GM12878 (cell line): Measurements from ENCODE around the gene GGNBP2. TPM values are rescaled to one million over a fixed set of nuclear protein-coding genes. Genes with fewer than 3 reads are reported as not detected.

Experiments used
- ATAC-seq: fragments of 200-7000 bp; cut with Tn5 transposase; 3 replicates; pipeline ENCODE4 v1.9.1; 2020; ENCODE audit warnings: mild to moderate bottlenecking, moderate library complexity
- BruUV-seq: library from RNA; stranded (reverse); fragments of 400-500 nt; replicated peaks from 2 replicates; lab custom pipeline; 2021; lab: Mats Ljungman, UMichigan
- CTCF ChIA-PET: fragments of 300-600 bp; sonication (Branson Sonifier 250); formaldehyde crosslinking; extraction: SDS; loops from one replicate; lab custom pipeline; 2021; ENCODE audit warnings: inconsistent platforms; lab: Yijun Ruan, JAX
- POLR2A ChIA-PET: fragments of 350-600 bp; formaldehyde crosslinking; extraction: SDS; loops from one replicate; lab custom pipeline; 2021; ENCODE audit warnings: inconsistent platforms; lab: Charles Lee
- RAD21 ChIA-PET: fragments of 300-600 bp; sonication (Branson Sonifier 250); formaldehyde crosslinking; loops from one replicate; lab custom pipeline; 2023; ENCODE audit warnings: antibody characterized with exemption; ENCODE audit not compliant: unreplicated experiment; lab: Charles Lee
- SMC1A ChIA-PET: fragments of 300-600 bp; sonication (Branson Sonifier 250); formaldehyde crosslinking; loops from one replicate; lab custom pipeline; 2023; ENCODE audit not compliant: unreplicated experiment, uncharacterized antibody; lab: Charles Lee
- DNase-seq: peaks from one replicate; pipeline ENCODE4 v3.0.0-alpha.2; 2011; ENCODE audit warnings: low read depth, low spot score
- FAIRE-seq: peaks from 3 replicates; lab custom pipeline; 2011; peaks lifted over from hg19 to GRCh38; lab: Jason Lieb, UNC
- H2AFZ ChIP-seq: 2 replicates; pipeline ENCODE4 v1.6.0; 2011; ENCODE audit warnings: low read depth, low read length, control low read depth; ENCODE audit not compliant: control insufficient read depth
- H3K27ac ChIP-seq: 2 replicates; pipeline ENCODE4 v1.5.1; 2011; ENCODE audit warnings: control low read depth; ENCODE audit not compliant: control insufficient read depth, insufficient read depth
- H3K27me3 ChIP-seq, 2 experiments: replicated peaks in 1 of 2; 2 replicates each; pipeline versions ENCODE4 v1.6.0 to v1.6.1; 2011; ENCODE audit warnings: low read length in 1 of 2; ENCODE audit not compliant: control insufficient read depth in 2 of 2, insufficient read depth in 2 of 2
- H3K36me3 ChIP-seq, 2 experiments: 2 replicates each; pipeline ENCODE4 v1.5.1; 2011; ENCODE audit warnings: low read length in 1 of 2; ENCODE audit not compliant: control insufficient read depth in 2 of 2, insufficient read depth in 2 of 2
- H3K4me1 ChIP-seq: 2 replicates; pipeline ENCODE4 v1.6.1; 2011; ENCODE audit warnings: mild to moderate bottlenecking, low read length, moderate library complexity, mixed read lengths; ENCODE audit not compliant: control insufficient read depth, insufficient read depth
- H3K4me2 ChIP-seq: 2 replicates; pipeline ENCODE4 v1.6.0; 2011; ENCODE audit warnings: control low read depth; ENCODE audit not compliant: control insufficient read depth, insufficient read depth
- H3K4me3 ChIP-seq: fragments of 200-600 bp; sonication (generic); 2 replicates; pipeline ENCODE4 v1.5.1; 2016
- H3K79me2 ChIP-seq: 2 replicates; pipeline ENCODE4 v1.6.0; 2011; ENCODE audit warnings: low read length; ENCODE audit not compliant: control insufficient read depth, insufficient read depth
- H3K9ac ChIP-seq: 2 replicates; pipeline ENCODE4 v1.8.0; 2011; ENCODE audit warnings: low read length, control low read depth, mixed read lengths; ENCODE audit not compliant: control insufficient read depth, insufficient read depth
- H3K9me3 ChIP-seq: replicated peaks from 3 replicates; pipeline ENCODE4 v1.5.1; 2011; ENCODE audit warnings: mild to moderate bottlenecking, low read length; ENCODE audit not compliant: control insufficient read depth, insufficient read depth
- H4K20me1 ChIP-seq: 2 replicates; pipeline ENCODE4 v1.6.0; 2011; ENCODE audit not compliant: control insufficient read depth, insufficient read depth
- ASH2L ChIP-seq: fragments of 300-600, 200-600 bp; sonication (generic); IDR thresholded peaks from 2 replicates; pipeline ENCODE4 v1.6.1; 2017; ENCODE audit warnings: low read depth, mild to moderate bottlenecking, borderline replicate concordance
- E4F1 ChIP-seq: fragments of 450-650 bp; IDR thresholded peaks from 2 replicates; pipeline ENCODE4 v1.6.1; 2018; ENCODE audit warnings: borderline replicate concordance, mild to moderate bottlenecking; ENCODE audit not compliant: partially characterized antibody
- EED ChIP-seq: sonication (generic); IDR thresholded peaks from 2 replicates; pipeline ENCODE4 v1.6.1; 2016; ENCODE audit warnings: antibody characterized with exemption, low read depth
- GATAD2B ChIP-seq: fragments of 450-650 bp; conservative IDR thresholded peaks from 2 replicates; pipeline ENCODE4 v1.6.1; 2017; ENCODE audit warnings: low read depth, mild to moderate bottlenecking, moderate library complexity
- RUNX3 ChIP-seq: IDR thresholded peaks from 2 replicates; pipeline ENCODE4 v1.6.1; 2012; ENCODE audit warnings: low read length, inconsistent platforms
- STAT3 ChIP-seq: IDR thresholded peaks from 2 replicates; pipeline ENCODE4 v1.6.1; 2011; ENCODE audit warnings: low read depth, low read length, improper control_type of control experiment
- USF1 ChIP-seq: IDR thresholded peaks from 2 replicates; pipeline ENCODE4 v1.6.1; 2011; ENCODE audit warnings: borderline replicate concordance, low read depth, mild to moderate bottlenecking, moderate library complexity, mixed read lengths, low read length; ENCODE audit not compliant: insufficient read depth; ENCODE audit errors: extremely low read length
- in situ Hi-C: fragments of 300-500 bp; cut with MboI; formaldehyde crosslinking; loops from 9 replicates; pipeline ENCODE4 v1.14.3; 2018; ENCODE audit warnings: mixed read lengths
- intact Hi-C: fragments of 100-400 bp; cut with micrococcal nuclease; formaldehyde crosslinking; loops from one replicate; pipeline ENCODE4 v1.14.2; 2022; ENCODE audit not compliant: unreplicated experiment
- polyA plus RNA-seq, 11 experiments: library from polyadenylated mRNA; depleted of rRNA in 4 of 11; unstranded in 6 of 11; stranded (reverse) in 5 of 11; fragments of >200 nt; fragmentation: Nextera tagmentation in 4 of 11; fragmentation: Illumina TruSeq in 1 of 11; extraction: Ambion mirVana in 4 of 11; extraction: Trizol in 1 of 11; gene quantifications; 1 replicate in 1 of 11; 2 replicates in 10 of 11; pipeline versions ENCODE4 v1.2.1 to v1.2.3, GENCODE V29; 2011 to 2016; ENCODE audit warnings: inconsistent platforms in 2 of 11, missing spikeins in 2 of 11, low read depth in 1 of 11
- total RNA-seq, 4 experiments: library from RNA; depleted of rRNA in 3 of 4; stranded (reverse); fragments of >200 nt in 3 of 4; fragmentation: Illumina TruSeq in 1 of 4; extraction: Trizol in 1 of 4; gene quantifications; 2 replicates each; pipeline versions ENCODE4 v1.2.1 to v1.2.3, GENCODE V29; 2013 to 2021

The GGNBP2 gene
- total and polyA plus RNA-seq, 10 of the 15 experiments (the other 5 are each of a cell fraction or from before 2014, with no cell fraction given): 36.3 to 82.0 (median 50.0) TPM

GRCh38 chr17:36529121-36529520, 15.6 kb upstream of the GGNBP2 start:
- ChIA-PET CTCF (interaction anchor here (1.5 kb wide), 1 partner anchor 9 kb away, joined by 4 read pairs; no protein-coding TSS in a partner anchor), RAD21 (no interaction called here), POLR2A (interaction anchor here (1.4 kb wide), 1 partner anchor 41 kb away, joined by 3 read pairs; no protein-coding TSS in a partner anchor), SMC1A (no interaction called here)
- Histone ChIP-seq H3K9ac (no peak overlapping the region), H3K4me3 (no peak overlapping the region), H4K20me1 (no peaks in the 10 kb centered on the region), H3K79me2 (peaks cover 12% of the 10 kb centered on the region), H3K4me2 (no peak overlapping the region), H2AFZ (no peak overlapping the region), H3K36me3 (peaks cover 15 to 22% of the 10 kb centered on the region in 2 experiments), H3K27me3 (no peaks in the 10 kb centered on the region), H3K9me3 (no peaks in the 10 kb centered on the region), H3K27ac (no peak overlapping the region), H3K4me1 (peaks cover 9% of the 10 kb centered on the region)
- no peak for DNase-seq
- intact Hi-C loops (no loop called here), in situ Hi-C loops (no loop called here)
- TF ChIP-seq GATAD2B (no peak), EED (no peak), STAT3 (no peak), RUNX3 (no peak), USF1 (no peak), ASH2L (no peak), E4F1 (no peak)
- BruUV-seq: no TSS peak
- ATAC-seq: no peak
- no peak for FAIRE-seq
